H1 (cell line): ENCODE data around the gene TUBGCP2. TPM values are rescaled to one million over a fixed set of nuclear protein-coding genes. Genes with fewer than 3 reads are reported as not detected.
"Not testable (repeated sequence)": the region's sequence is repeated elsewhere in the genome, so short reads cannot be mapped to it uniquely, and the experiment has no call there.

Experiments
- CTCF ChIA-PET: fragments of 300-600 bp; sonication (Branson Sonifier 250); formaldehyde crosslinking; loops from one replicate; lab custom pipeline; 2021; ENCODE audit not compliant: partially characterized antibody; lab: Charles Lee
- POLR2A ChIA-PET: fragments of 300-600 bp; sonication (Branson Sonifier 250); formaldehyde crosslinking; loops from one replicate; lab custom pipeline; 2021; ENCODE audit warnings: inconsistent platforms; ENCODE audit not compliant: partially characterized antibody; lab: Charles Lee
- DNase-seq, 2 experiments: peaks; one replicate each; pipeline versions ENCODE4 v3.0.0 to v3.0.0-alpha.2; 2010 to 2022; ENCODE audit warnings: low spot score in 2 of 2, low read depth in 1 of 2, mixed read lengths in 1 of 2
- FAIRE-seq: peaks from 2 replicates; lab custom pipeline; 2011; peaks lifted over from hg19 to GRCh38; lab: Jason Lieb, UNC
- H2AFZ ChIP-seq: 2 replicates; pipeline ENCODE4 v1.8.1; 2012; ENCODE audit warnings: low read length, inconsistent platforms
- H2AK5ac ChIP-seq: 2 replicates; pipeline ENCODE4 v1.6.1; 2013; ENCODE audit warnings: low read depth, low read length
- H2BK120ac ChIP-seq: replicated peaks from 2 replicates; pipeline ENCODE3; 2013; ENCODE audit warnings: low read depth, low read length, inconsistent platforms
- H2BK12ac ChIP-seq: 2 replicates; pipeline ENCODE4 v1.6.1; 2013; ENCODE audit warnings: low read depth, low read length
- H2BK15ac ChIP-seq: 2 replicates; pipeline ENCODE4 v1.6.1; 2013; ENCODE audit warnings: low read length
- H2BK20ac ChIP-seq: 2 replicates; pipeline ENCODE4 v1.6.1; 2013; ENCODE audit warnings: low read length
- H2BK5ac ChIP-seq: 2 replicates; pipeline ENCODE4 v1.6.1; 2013; ENCODE audit warnings: low read depth, low read length
- H3K14ac ChIP-seq: 2 replicates; pipeline ENCODE4 v1.6.1; 2013; ENCODE audit warnings: inconsistent platforms; ENCODE audit not compliant: insufficient read length
- H3K18ac ChIP-seq: 2 replicates; pipeline ENCODE4 v1.6.1; 2013; ENCODE audit warnings: low read length; ENCODE audit errors: extremely low read depth
- H3K23ac ChIP-seq: 2 replicates; pipeline ENCODE4 v1.6.1; 2013; ENCODE audit warnings: inconsistent platforms; ENCODE audit not compliant: insufficient read length
- H3K23me2 ChIP-seq: 2 replicates; pipeline ENCODE4 v1.6.1; 2013; ENCODE audit warnings: low read depth, low read length
- H3K27ac ChIP-seq: 2 replicates; pipeline ENCODE4 v1.6.1; 2011; ENCODE audit warnings: low read depth, low read length, inconsistent platforms
- H3K27me3 ChIP-seq, 4 experiments: replicated peaks in 1 of 4; 1 replicate in 1 of 4; 2 replicates in 3 of 4; pipeline versions ENCODE4 v1.6.1 to v1.8.1; 2011 to 2013; ENCODE audit warnings: low read length in 3 of 4, mild to moderate bottlenecking in 3 of 4, inconsistent platforms in 2 of 4, mixed read lengths in 2 of 4, moderate library complexity in 1 of 4; ENCODE audit not compliant: control insufficient read depth in 3 of 4, insufficient read depth in 3 of 4; ENCODE audit errors: extremely low read depth in 1 of 4
- H3K36me3 ChIP-seq, 4 experiments: 2 replicates each; pipeline versions ENCODE4 v1.6.1 to v1.8.1; 2011 to 2013; ENCODE audit warnings: mild to moderate bottlenecking in 4 of 4, low read length in 3 of 4, moderate library complexity in 2 of 4, control low read depth in 1 of 4, inconsistent platforms in 1 of 4; ENCODE audit not compliant: insufficient read depth in 4 of 4, control insufficient read depth in 2 of 4
- H3K4ac ChIP-seq: replicated peaks from 2 replicates; pipeline ENCODE3; 2013; ENCODE audit warnings: low read length, low read depth, mixed read lengths, inconsistent platforms; ENCODE audit not compliant: insufficient read length
- H3K4me1 ChIP-seq, 4 experiments: replicated peaks in 1 of 4; 1 replicate in 1 of 4; 2 replicates in 3 of 4; pipeline versions ENCODE4 v1.6.1 to v1.8.1; 2011 to 2013; ENCODE audit warnings: low read length in 3 of 4, inconsistent platforms in 2 of 4, mixed read lengths in 1 of 4; ENCODE audit not compliant: insufficient read depth in 4 of 4, control insufficient read depth in 3 of 4
- H3K4me2 ChIP-seq, 2 experiments: 2 replicates each; pipeline versions ENCODE4 v1.6.1 to v1.8.1; 2011 to 2013; ENCODE audit warnings: low read depth in 2 of 2, low read length in 2 of 2, control low read depth in 1 of 2, inconsistent platforms in 1 of 2, mild to moderate bottlenecking in 1 of 2; ENCODE audit not compliant: insufficient read depth in 1 of 2
- H3K4me3 ChIP-seq, 4 experiments: fragments of 200-600, 300-600 bp in 1 of 4; sonication (generic), shearing (Covaris generic), sonication (Bioruptor Twin) in 1 of 4; 2 replicates each; pipeline versions ENCODE4 v1.5.1 to v1.8.1; 2011 to 2016; ENCODE audit warnings: low read length in 4 of 4, low read depth in 3 of 4, control low read depth in 2 of 4, inconsistent platforms in 2 of 4, mild to moderate bottlenecking in 2 of 4, mixed read lengths in 1 of 4, moderate library complexity in 1 of 4; ENCODE audit not compliant: insufficient read depth in 2 of 4; ENCODE audit errors: extremely low read depth in 1 of 4
- H3K56ac ChIP-seq: replicated peaks from 2 replicates; pipeline ENCODE3; 2013; ENCODE audit warnings: low read depth, mild to moderate bottlenecking, mixed read lengths, low read length, inconsistent platforms; ENCODE audit not compliant: insufficient read length
- H3K79me1 ChIP-seq: 2 replicates; pipeline ENCODE4 v1.6.1; 2013; ENCODE audit warnings: low read depth, low read length, control low read depth
- H3K79me2 ChIP-seq, 2 experiments: 2 replicates each; pipeline versions ENCODE4 v1.6.1 to v1.8.1; 2012 to 2013; ENCODE audit warnings: low read length in 2 of 2, mild to moderate bottlenecking in 2 of 2, inconsistent platforms in 1 of 2; ENCODE audit not compliant: insufficient read depth in 2 of 2, control insufficient read depth in 1 of 2
- H3K9ac ChIP-seq, 4 experiments: replicated peaks in 1 of 4; 1 replicate in 1 of 4; 2 replicates in 3 of 4; pipeline versions ENCODE4 v1.6.1 to v1.8.1; 2011 to 2013; ENCODE audit warnings: low read depth in 3 of 4, low read length in 3 of 4, control low read depth in 2 of 4, mild to moderate bottlenecking in 2 of 4, moderate library complexity in 2 of 4, inconsistent platforms in 1 of 4; ENCODE audit errors: extremely low read depth in 1 of 4
- H3K9me3 ChIP-seq, 2 experiments: 2 replicates each; pipeline versions ENCODE4 v1.6.1 to v1.8.1; 2012 to 2013; ENCODE audit warnings: mild to moderate bottlenecking in 2 of 2, moderate library complexity in 2 of 2, control low read depth in 1 of 2, inconsistent platforms in 1 of 2, low read depth in 1 of 2, low read length in 1 of 2, mixed read lengths in 1 of 2; ENCODE audit not compliant: insufficient read depth in 2 of 2
- H4K20me1 ChIP-seq, 2 experiments: replicated peaks in 1 of 2; 2 replicates each; pipeline versions ENCODE3 to v1.8.1; 2011 to 2013; ENCODE audit warnings: inconsistent platforms in 2 of 2, low read length in 2 of 2, mild to moderate bottlenecking in 1 of 2; ENCODE audit not compliant: insufficient read depth in 2 of 2, control insufficient read depth in 1 of 2
- H4K5ac ChIP-seq: 2 replicates; pipeline ENCODE4 v1.6.1; 2013; ENCODE audit warnings: low read length, low read depth, mixed read lengths, inconsistent platforms; ENCODE audit not compliant: insufficient read length
- H4K8ac ChIP-seq: 2 replicates; pipeline ENCODE4 v1.8.0; 2013; ENCODE audit warnings: mild to moderate bottlenecking, moderate library complexity, low read length, inconsistent platforms; ENCODE audit not compliant: insufficient read depth; ENCODE audit errors: extremely low read depth
- H4K91ac ChIP-seq: replicated peaks from 2 replicates; pipeline ENCODE3; 2013; ENCODE audit warnings: low read length, mixed read lengths, inconsistent platforms; ENCODE audit not compliant: insufficient read length
- WGBS, 2 experiments: shearing (Covaris generic) in 1 of 2; methylation state at CpG; one replicate each; pipeline versions ENCODE4 v1.1.6 to v1.1.7; 2013 to 2015; ENCODE audit warnings: low lambda C conversion rate in 2 of 2, mixed read lengths in 2 of 2, inconsistent platforms in 1 of 2, low coverage in 1 of 2, missing lambda C conversion rate in 1 of 2; ENCODE audit not compliant: insufficient replicate concordance in 2 of 2, insufficient coverage in 1 of 2, insufficient read length in 1 of 2; ENCODE audit errors: extremely low coverage in 1 of 2, missing lambda C conversion rate in 1 of 2; 5-methylcytosine and 5-hydroxymethylcytosine counted together
- polyA plus RNA-seq, 7 experiments: library from polyadenylated mRNA; depleted of rRNA in 3 of 7; stranded (reverse) in 5 of 7; unstranded in 2 of 7; fragments of >200 nt in 5 of 7; fragments of 200-250 nt in 2 of 7; gene quantifications; 1 replicate in 5 of 7; 2 replicates in 1 of 7; 4 replicates in 1 of 7; pipeline versions ENCODE4 v1.2.1 to v1.2.3, GENCODE V29; 2011 to 2013; ENCODE audit warnings: missing spikeins in 2 of 7, mixed read lengths in 2 of 7
- total RNA-seq: library from RNA; stranded (reverse); fragmentation: NEBNext Ultra II Directional; extraction: Animal tissue kit (Norgen Biotek cat#: 25700); gene quantifications from 2 replicates; pipeline ENCODE4 v1.2.1, GENCODE V29; 2021

TUBGCP2 gene
- total and polyA plus RNA-seq, 2 of the 8 experiments (the other 6 are each of a cell fraction or from before 2014, with no cell fraction given): 34.9 to 51.9 TPM

DNA sequence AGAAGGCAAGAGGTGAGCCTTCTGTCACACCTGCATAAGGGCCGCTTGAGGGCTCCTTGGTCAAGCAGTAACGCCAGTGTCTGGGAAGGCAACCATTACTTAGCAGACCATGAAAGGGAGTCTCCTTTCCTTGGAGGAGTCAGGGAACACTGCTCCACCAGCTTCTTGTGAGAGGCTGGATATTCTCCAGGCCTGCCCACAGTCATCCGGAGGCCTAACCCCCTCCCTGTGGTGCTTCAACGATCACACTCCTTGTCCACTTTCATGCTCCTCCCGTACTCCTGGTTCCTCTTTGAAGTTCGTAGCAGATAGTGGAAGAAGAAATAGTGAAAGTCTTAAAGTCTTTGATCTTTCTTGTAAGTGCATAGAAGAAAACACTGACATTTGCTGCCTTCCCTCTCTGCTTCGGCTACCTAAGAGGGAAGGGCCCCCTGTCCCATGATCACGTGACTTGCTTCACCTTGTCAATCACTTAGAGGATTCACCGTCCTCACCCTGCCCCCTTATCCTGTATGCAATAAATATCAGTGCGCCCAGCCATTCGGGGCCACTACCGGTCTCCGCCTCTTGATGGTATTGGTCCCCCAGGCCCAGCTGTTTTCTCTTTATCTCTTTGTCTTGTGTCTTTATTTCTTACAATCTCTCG is 13.5 kb upstream of the TUBGCP2 start:
- WGBS, 2 experiments: 85% methylated on average over 12 of the region's 14 CpGs; no CpG with 5 or more reads in 1 of the 2 experiments
- H2AFZ ChIP-seq, H3K23ac ChIP-seq, H4K20me1 ChIP-seq, H3K9me3 ChIP-seq, H2AK5ac ChIP-seq, H3K4me2 ChIP-seq, H2BK20ac ChIP-seq, H3K23me2 ChIP-seq, FAIRE-seq, H2BK120ac ChIP-seq, H3K18ac ChIP-seq, H4K91ac ChIP-seq, H2BK15ac ChIP-seq, H4K5ac ChIP-seq, H2BK5ac ChIP-seq, H3K56ac ChIP-seq, H3K4me3 ChIP-seq, H3K79me2 ChIP-seq, H3K36me3 ChIP-seq, CTCF ChIA-PET, H3K9ac ChIP-seq, DNase-seq, H3K4ac ChIP-seq, H3K79me1 ChIP-seq, H4K8ac ChIP-seq, H2BK12ac ChIP-seq, H3K14ac ChIP-seq, H3K27ac ChIP-seq: not testable (repeated sequence)
- POLR2A ChIA-PET: interaction anchor here (0.6 kb wide), 1 partner anchor 12 kb away, joined by 7 read pairs; no protein-coding TSS in a partner anchor
- H3K27me3 ChIP-seq: peaks cover 14 to 33% (median 28%) of the 10 kb centered on the region in 4 experiments
- H3K4me1 ChIP-seq: peaks cover 0 to 20% (median 6%) of the 10 kb centered on the region in 4 experiments; a peak in 6 of 7 replicates
